GM18951 (cell line): ENCODE data around the gene ECEL1.

Source experiments
- POLR2A ChIP-seq: IDR thresholded peaks from 4 replicates; pipeline ENCODE4 v1.6.1; 2011; ENCODE audit warnings: mild to moderate bottlenecking; ENCODE audit not compliant: insufficient read length, insufficient read depth; ENCODE audit errors: extremely low read depth
- in situ Hi-C: fragments of 300-500 bp; cut with MboI; formaldehyde crosslinking; loops from one replicate; pipeline ENCODE4 v1.12.0; 2022; ENCODE audit warnings: low sequenced_read_pairs, mixed read lengths, inconsistent platforms; ENCODE audit not compliant: unreplicated experiment

The ECEL1 gene

DNA sequence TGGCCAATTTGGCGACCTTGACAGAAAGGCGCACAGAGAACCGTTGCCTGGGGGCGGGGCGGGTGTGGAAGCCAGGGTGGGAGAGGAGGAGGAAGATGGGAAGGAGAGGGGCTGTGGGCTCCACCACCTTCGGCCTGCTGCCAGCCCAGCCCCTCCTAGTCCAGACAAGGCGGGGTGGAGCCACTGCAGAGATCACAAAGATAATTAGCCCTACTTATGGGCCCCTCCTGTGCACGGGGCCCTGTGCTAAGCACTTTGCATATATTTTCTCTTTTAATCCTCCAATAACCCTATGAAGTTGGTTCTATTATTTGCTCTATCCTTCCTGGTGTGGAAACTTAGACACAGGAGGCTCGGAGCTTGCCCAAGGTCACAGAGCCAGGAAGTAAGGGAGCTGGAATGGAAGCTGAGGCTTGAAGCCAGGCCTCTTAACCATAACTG is 13.7 kb upstream of the ECEL1 start:
- in situ Hi-C loops: no loop called here
- TF ChIP-seq POLR2A: no peak

DNA sequence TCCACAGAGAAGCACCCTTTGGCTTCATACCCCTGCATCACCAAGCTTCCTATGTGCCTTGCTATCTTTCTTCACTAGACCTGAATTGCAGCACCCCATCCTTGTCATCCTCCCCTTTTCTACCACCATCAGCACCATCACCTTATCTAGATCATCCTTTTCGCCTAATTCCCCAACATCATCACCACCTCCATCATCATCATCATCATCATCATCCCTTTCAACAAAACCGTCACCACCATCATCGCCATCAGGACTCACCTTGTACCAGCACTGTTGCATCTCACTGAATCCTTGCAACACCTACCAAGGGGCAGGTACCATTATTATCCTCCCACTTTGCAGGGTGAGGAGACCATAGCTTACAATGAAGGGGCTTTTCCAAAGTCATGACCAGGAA is 10.8 kb upstream of the ECEL1 start:
- no peak for TF ChIP-seq POLR2A
- in situ Hi-C loops: no loop called here

GRCh38 chr2:232497348-232497747 is 9.7 kb upstream of the ECEL1 start:
- no peak for TF ChIP-seq POLR2A
- in situ Hi-C loops: no loop called here

DNA sequence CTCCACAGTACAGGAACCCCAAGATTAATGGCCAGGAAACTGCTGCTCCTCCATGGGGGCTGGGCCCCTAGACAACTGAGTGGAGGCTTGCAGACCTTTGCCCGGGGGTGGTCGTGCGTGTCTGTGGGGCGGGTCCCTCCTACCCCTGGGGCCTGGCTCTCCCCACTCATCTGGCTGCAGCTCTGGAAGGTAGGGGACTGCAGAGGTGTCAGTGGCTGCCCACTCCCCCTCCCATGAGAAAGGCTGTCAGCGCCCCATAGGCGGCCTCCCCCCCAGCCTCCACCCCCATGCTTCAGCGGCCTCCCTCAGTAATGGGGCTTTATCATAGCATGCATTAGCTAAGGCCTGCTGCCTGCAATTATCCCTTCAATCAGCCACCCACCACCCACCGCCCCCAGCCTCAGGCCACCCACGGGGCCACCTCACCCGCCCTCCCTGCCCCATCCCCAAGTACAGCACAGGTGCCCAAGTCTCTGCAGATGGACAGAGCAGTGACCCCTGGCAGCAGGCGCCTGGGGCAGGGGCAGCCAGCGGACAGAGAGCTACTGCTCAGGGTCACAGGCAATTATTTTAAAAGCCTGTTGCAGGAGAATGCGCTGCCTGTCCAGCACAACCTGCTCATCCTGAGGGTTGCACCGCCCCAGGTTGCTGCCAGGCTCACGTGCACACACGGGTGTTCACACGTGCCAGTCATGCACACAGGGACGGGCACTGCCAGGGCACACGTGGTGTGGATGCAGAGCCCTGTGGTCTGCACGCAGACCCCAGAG is 9.1 kb upstream of the ECEL1 start:
- in situ Hi-C loops: no loop called here
- TF ChIP-seq POLR2A: no peak

DNA sequence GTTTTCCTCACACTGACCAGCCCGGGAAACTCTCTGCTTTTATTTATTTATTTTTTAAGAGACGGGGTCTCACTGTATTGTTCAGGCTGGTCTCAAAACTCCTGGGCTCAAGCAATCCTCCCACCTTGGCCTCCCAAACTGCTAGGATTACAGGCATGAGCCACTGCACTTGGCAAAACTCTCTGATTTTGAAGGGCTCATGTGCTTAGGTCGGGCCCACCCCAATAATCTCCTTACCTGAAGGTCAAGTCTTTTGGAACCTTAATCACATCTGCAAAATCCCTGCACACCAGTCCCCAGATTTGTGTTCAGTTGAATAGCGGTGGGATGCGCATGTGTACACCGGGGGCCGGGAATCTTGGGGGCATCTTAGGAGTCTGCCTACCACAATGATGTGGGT is 7.7 kb upstream of the ECEL1 start:
- no peak for TF ChIP-seq POLR2A
- in situ Hi-C loops: no loop called here

DNA sequence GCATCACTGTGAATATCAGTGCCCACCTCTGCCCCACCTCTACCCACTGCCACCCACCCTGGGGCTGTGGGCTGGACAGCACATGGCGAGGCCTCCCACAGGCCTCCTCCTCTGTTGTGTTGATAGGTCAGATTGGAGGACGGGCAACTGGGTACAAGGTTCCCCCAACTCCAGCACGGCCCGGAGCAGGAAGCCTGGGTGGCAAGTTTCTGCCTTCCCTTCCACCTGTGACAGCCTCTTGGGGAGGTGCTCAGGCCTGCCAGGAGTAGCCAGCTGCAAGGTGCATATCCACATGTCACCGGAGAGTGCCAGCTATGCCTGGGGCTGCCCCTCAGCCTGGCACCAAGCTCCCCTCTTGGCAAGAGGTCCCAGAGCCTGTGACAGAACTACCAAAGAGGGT is 6.9 kb upstream of the ECEL1 start:
- TF ChIP-seq POLR2A: no peak
- in situ Hi-C loops: no loop called here

GRCh38 chr2:232493701-232494474 is 6.3 kb upstream of the ECEL1 start:
- in situ Hi-C loops: no loop called here
- no peak for TF ChIP-seq POLR2A

GRCh38 chr2:232492963-232493700 is 5.5 kb upstream of the ECEL1 start:
- in situ Hi-C loops: no loop called here

GRCh38 chr2:232492236-232492848 is 4.7 kb upstream of the ECEL1 start:
- no peak for TF ChIP-seq POLR2A
- in situ Hi-C loops: no loop called here

More at GRCh38 chr2:232492963-232493700, 5.5 kb upstream of the ECEL1 start:
- TF ChIP-seq POLR2A: no peak

DNA sequence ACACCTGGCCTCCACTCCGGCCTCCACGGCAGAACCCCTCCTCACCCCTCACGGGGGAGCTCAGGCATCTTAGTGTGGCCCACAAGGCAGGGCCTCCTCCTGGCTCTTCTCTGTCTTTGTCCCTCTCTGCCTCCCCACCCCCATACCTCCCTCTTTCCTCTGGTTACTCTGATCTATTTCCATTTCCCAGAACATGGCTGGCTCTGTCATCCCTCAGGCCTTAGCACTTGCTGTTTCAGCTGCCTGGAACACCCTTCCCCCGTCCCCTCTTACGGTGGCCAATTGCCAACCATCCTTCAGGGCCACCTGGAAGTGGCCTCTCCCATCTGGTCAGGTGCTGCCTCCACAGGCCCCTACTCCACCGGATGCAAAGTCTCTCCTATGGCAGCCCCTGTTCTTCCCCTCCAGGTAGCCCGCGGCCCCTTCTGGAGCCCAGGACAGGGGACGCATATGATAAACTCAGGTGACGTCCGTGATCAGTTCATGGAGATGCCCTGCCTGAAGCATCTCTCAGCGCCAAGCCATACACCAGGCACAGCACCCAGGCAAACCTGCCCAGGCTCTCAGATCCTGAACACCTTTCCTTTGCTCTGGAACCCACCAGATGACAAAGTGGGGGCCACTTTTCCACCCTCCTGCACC is 3.6 kb upstream of the ECEL1 start:
- in situ Hi-C loops: no loop called here
- no peak for TF ChIP-seq POLR2A

GRCh38 chr2:232490221-232491138 is 2.8 kb upstream of the ECEL1 start:
- no peak for TF ChIP-seq POLR2A
- in situ Hi-C loops: no loop called here
